HCT116 (cell line): ENCODE results near the gene SLC25A42. TPM values are rescaled to one million over a fixed set of nuclear protein-coding genes. Genes with fewer than 3 reads are reported as not detected.

ENCODE experiments used
- ATAC-seq: fragments of 200-7000 bp; cut with Tn5 transposase; 2 replicates; pipeline ENCODE4 v1.9.1; 2020; ENCODE audit warnings: mild to moderate bottlenecking, moderate library complexity
- BruUV-seq: library from RNA; stranded (reverse); fragments of 400-500 nt; replicated peaks from 2 replicates; lab custom pipeline; 2021; lab: Mats Ljungman, UMichigan
- CTCF ChIA-PET: fragments of 300-600 bp; sonication (Branson Sonifier 250); formaldehyde crosslinking; loops from one replicate; lab custom pipeline; 2021; ENCODE audit warnings: antibody characterized with exemption; lab: Charles Lee
- POLR2A ChIA-PET: fragments of 300-600, 350-600 bp; sonication (Branson Sonifier 250); formaldehyde crosslinking; loops from one replicate; lab custom pipeline; 2021; ENCODE audit warnings: antibody characterized with exemption; lab: Charles Lee
- RAD21 ChIA-PET, 2 experiments: fragments of 300-600 bp; sonication (Branson Sonifier 250); formaldehyde crosslinking; loops; one replicate each; lab custom pipeline; 2023; ENCODE audit warnings: low total read pairs in 2 of 2; ENCODE audit not compliant: uncharacterized antibody in 2 of 2, unreplicated experiment in 2 of 2, low non-redundant PET in 1 of 2; lab: Charles Lee
- DNase-seq: peaks from one replicate; pipeline ENCODE4 v3.0.0-alpha.2; 2010; ENCODE audit warnings: low read depth, low spot score
- H2AFZ ChIP-seq: fragments of 200-600 bp; shearing (Covaris generic), sonication (generic); 2 replicates; pipeline ENCODE4 v1.6.1; 2017; ENCODE audit warnings: low read depth, mixed run types, mixed read lengths, antibody characterized with exemption, low read length; ENCODE audit not compliant: poor library complexity, severe bottlenecking
- H3K27ac ChIP-seq: 2 replicates; pipeline ENCODE4 v1.5.1; 2012; ENCODE audit warnings: low read depth, low read length
- H3K27me3 ChIP-seq: fragments of 200-600 bp; sonication (generic); 2 replicates; pipeline ENCODE4 v1.6.1; 2016; ENCODE audit warnings: mixed run types, low read length, mixed read lengths; ENCODE audit not compliant: insufficient read depth
- H3K36me3 ChIP-seq, 2 experiments: fragments of 200-500 bp in 1 of 2; fragments of 200-600 bp in 1 of 2; sonication (Bioruptor generic) in 1 of 2; sonication (generic) in 1 of 2; 2 replicates each; pipeline versions ENCODE4 v1.5.1 to v1.6.1; 2014 to 2016; ENCODE audit warnings: low read length in 2 of 2, inconsistent platforms in 1 of 2, mixed read lengths in 1 of 2, mixed run types in 1 of 2; ENCODE audit not compliant: insufficient read depth in 2 of 2, control insufficient read depth in 1 of 2
- H3K4me1 ChIP-seq, 2 experiments: fragments of 200-600 bp in 1 of 2; sonication (generic) in 1 of 2; 2 replicates each; pipeline versions ENCODE4 v1.5.1 to v1.6.1; 2012 to 2017; ENCODE audit warnings: low read length in 2 of 2, inconsistent platforms in 1 of 2, mild to moderate bottlenecking in 1 of 2, mixed read lengths in 1 of 2, mixed run types in 1 of 2, moderate library complexity in 1 of 2; ENCODE audit not compliant: insufficient read depth in 2 of 2, control insufficient read depth in 1 of 2
- H3K4me2 ChIP-seq: fragments of 200-600 bp; sonication (generic); 2 replicates; pipeline ENCODE4 v1.6.1; 2017; ENCODE audit warnings: mixed run types, low read length, mixed read lengths
- H3K4me3 ChIP-seq, 2 experiments: fragments of 200-600 bp in 1 of 2; sonication (generic) in 1 of 2; replicated peaks in 1 of 2; 2 replicates each; pipeline ENCODE4 v1.5.1; 2011 to 2016; ENCODE audit warnings: low read length in 2 of 2, control low read depth in 1 of 2, low read depth in 1 of 2, mild to moderate bottlenecking in 1 of 2, mixed read lengths in 1 of 2, mixed run types in 1 of 2
- H3K79me2 ChIP-seq: fragments of 200-600 bp; sonication (generic); 2 replicates; pipeline ENCODE4 v1.6.1; 2017; ENCODE audit warnings: mild to moderate bottlenecking, mixed run types, low read length, moderate library complexity, mixed read lengths; ENCODE audit not compliant: insufficient read depth
- H3K9ac ChIP-seq: fragments of 200-600 bp; sonication (generic); 2 replicates; pipeline ENCODE4 v1.6.1; 2016; ENCODE audit warnings: low read length, mixed read lengths
- H3K9me2 ChIP-seq: fragments of 200-600 bp; sonication (generic), shearing (Covaris generic); 2 replicates; pipeline ENCODE4 v1.6.1; 2017; ENCODE audit warnings: mixed run types, mild to moderate bottlenecking, moderate library complexity; ENCODE audit not compliant: insufficient read depth
- H3K9me3 ChIP-seq, 2 experiments: fragments of 200-500 bp in 1 of 2; fragments of 200-600 bp in 1 of 2; sonication (Bioruptor generic) in 1 of 2; sonication (generic) in 1 of 2; 2 replicates each; pipeline ENCODE4 v1.6.1; 2014 to 2017; ENCODE audit warnings: low read length in 2 of 2, mixed read lengths in 2 of 2, inconsistent platforms in 1 of 2, low read depth in 1 of 2, mild to moderate bottlenecking in 1 of 2, mixed run types in 1 of 2, moderate library complexity in 1 of 2; ENCODE audit not compliant: control insufficient read depth in 1 of 2, insufficient read depth in 1 of 2
- H4K20me1 ChIP-seq: fragments of 200-600 bp; sonication (generic), shearing (Covaris generic); 2 replicates; pipeline ENCODE4 v1.6.1; 2017; ENCODE audit warnings: mixed run types, mild to moderate bottlenecking, moderate library complexity; ENCODE audit not compliant: insufficient read depth
- CBX3 ChIP-seq: IDR thresholded peaks from 2 replicates; pipeline ENCODE4 v1.6.1; 2012; ENCODE audit warnings: low read depth
- CEBPB ChIP-seq: IDR thresholded peaks from 2 replicates; pipeline ENCODE4 v1.6.1; 2012; ENCODE audit warnings: low read depth
- EGR1 ChIP-seq: IDR thresholded peaks from 2 replicates; pipeline ENCODE4 v1.6.1; 2012; ENCODE audit warnings: low read depth
- ELF1 ChIP-seq: IDR thresholded peaks from 2 replicates; pipeline ENCODE4 v1.6.1; 2012; ENCODE audit warnings: low read depth, borderline replicate concordance
- EZH2 ChIP-seq: fragments of 200-600 bp; sonication (generic); IDR thresholded peaks from 2 replicates; pipeline ENCODE4 v1.6.1; 2017; ENCODE audit warnings: antibody characterized with exemption, mixed run types
- FOSL1 ChIP-seq: IDR thresholded peaks from 2 replicates; pipeline ENCODE4 v1.6.1; 2012; ENCODE audit warnings: low read depth
- POLR2A ChIP-seq: IDR thresholded peaks from 2 replicates; pipeline ENCODE4 v1.7.0; 2011; ENCODE audit warnings: borderline replicate concordance; ENCODE audit not compliant: insufficient read depth, insufficient read length; ENCODE audit errors: extremely low read depth
- POLR2AphosphoS5 ChIP-seq: IDR thresholded peaks from 2 replicates; pipeline ENCODE4 v1.6.1; 2011; ENCODE audit warnings: mild to moderate bottlenecking, low read depth, low read length, moderate library complexity
- RAD21 ChIP-seq: IDR thresholded peaks from 2 replicates; pipeline ENCODE4 v1.6.1; 2012; ENCODE audit warnings: low read depth, mild to moderate bottlenecking
- SIN3A ChIP-seq: IDR thresholded peaks from 2 replicates; pipeline ENCODE4 v1.6.1; 2012; ENCODE audit warnings: low read depth
- SP1 ChIP-seq: IDR thresholded peaks from 2 replicates; pipeline ENCODE4 v1.6.1; 2012; ENCODE audit warnings: low read depth
- SRF ChIP-seq: IDR thresholded peaks from 2 replicates; pipeline ENCODE4 v1.6.1; 2012; ENCODE audit warnings: low read depth
- YY1 ChIP-seq: IDR thresholded peaks from 2 replicates; pipeline ENCODE4 v1.6.1; 2011; ENCODE audit warnings: low read length, low read depth, moderate library complexity, mild to moderate bottlenecking; ENCODE audit not compliant: insufficient replicate concordance; ENCODE audit errors: extremely low read depth
- ZFX ChIP-seq: fragments of 450-650 bp; IDR thresholded peaks from 2 replicates; pipeline ENCODE4 v1.6.1; 2017
- ZNF274 ChIP-seq: fragments of 200-500 bp; sonication (Bioruptor generic); IDR thresholded peaks from 2 replicates; pipeline ENCODE4 v1.6.1; 2014; ENCODE audit warnings: mild to moderate bottlenecking, low read depth, low read length, inconsistent platforms
- intact Hi-C: fragments of 100-400 bp; cut with micrococcal nuclease; formaldehyde crosslinking; loops from 2 replicates; pipeline ENCODE4 v1.10.0; 2022
- total RNA-seq: library from RNA; stranded (reverse); gene quantifications from one replicate; pipeline ENCODE4 v1.2.1, GENCODE V29; 2021; ENCODE audit not compliant: unreplicated experiment
- TF ChIP-seq, protein P1 (sequence below), 3 experiments: fragments of 200-600 bp in 1 of 3; sonication (generic) in 1 of 3; IDR thresholded peaks in 2 of 3; conservative IDR thresholded peaks in 1 of 3; 2 replicates each; pipeline ENCODE4 v1.5.1; 2012 to 2017; ENCODE audit warnings: low read depth in 2 of 3, low read length in 2 of 3, antibody characterized with exemption in 1 of 3, borderline replicate concordance in 1 of 3, control low read depth in 1 of 3, mild to moderate bottlenecking in 1 of 3, mixed read lengths in 1 of 3, mixed run types in 1 of 3, moderate library complexity in 1 of 3; ENCODE audit not compliant: insufficient read depth in 1 of 3
- TF ChIP-seq, protein P2 (sequence below): IDR thresholded peaks from 2 replicates; pipeline ENCODE4 v1.6.1; 2012; ENCODE audit warnings: low read depth
- TF ChIP-seq, protein P3 (sequence below): IDR thresholded peaks from 2 replicates; pipeline ENCODE4 v1.6.1; 2011; ENCODE audit warnings: mild to moderate bottlenecking, low read length, moderate library complexity; ENCODE audit not compliant: insufficient replicate concordance; ENCODE audit errors: extremely low read depth
- TF ChIP-seq, protein P4 (sequence below): IDR thresholded peaks from 2 replicates; pipeline ENCODE4 v1.6.1; 2012

SLC25A42 gene
- total RNA-seq, 1 experiment from 2014 or later = 10.2 TPM

DNA sequence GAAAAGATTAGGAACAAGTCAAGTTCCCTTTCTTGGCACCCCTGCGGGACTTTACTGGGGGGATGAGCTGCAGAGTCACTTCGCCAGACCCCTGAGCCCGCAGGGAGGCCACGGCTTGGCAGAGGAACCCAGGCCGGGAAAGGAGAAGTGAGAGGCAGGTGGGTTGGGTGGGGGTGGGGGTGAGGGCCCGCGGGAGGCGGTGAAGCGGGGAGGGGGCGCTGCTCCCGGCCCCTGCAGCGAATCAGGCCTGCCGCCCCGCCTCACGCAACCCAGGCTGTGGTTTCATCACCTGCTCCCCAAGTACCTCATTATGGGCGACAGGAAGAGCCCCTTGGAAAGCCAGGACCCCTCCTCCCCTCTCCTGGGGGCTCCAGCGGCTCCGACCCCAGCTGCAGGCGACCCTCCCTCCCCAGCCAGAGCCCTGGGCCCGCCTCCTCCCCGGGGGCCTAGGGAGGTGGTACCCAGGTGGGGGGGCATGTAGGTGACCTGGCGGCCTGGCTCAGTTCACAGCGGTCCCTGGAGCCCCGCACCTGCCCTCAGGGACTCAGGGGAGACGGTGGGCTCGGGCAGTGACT, 96.8 kb downstream of the SLC25A42 start:
- Histone ChIP-seq H3K27me3 (no peaks in the 10 kb centered on the region), H4K20me1 (no peaks in the 10 kb centered on the region), H3K4me1 (no peaks in the 10 kb centered on the region), H3K79me2 (no peaks in the 10 kb centered on the region), H3K9me2 (no peaks in the 10 kb centered on the region), H3K9ac (no peak overlapping the region), H3K4me2 (no peak overlapping the region), H3K9me3 (no peaks in the 10 kb centered on the region), H3K4me3 (no peak overlapping the region), H3K27ac (no peak overlapping the region), H3K36me3 (no peaks in the 10 kb centered on the region), H2AFZ (no peak overlapping the region)
- DNase-seq = no peak
- RAD21 ChIA-PET = no interaction called here
- BruUV-seq = no TSS peak
- intact Hi-C loops = no loop called here
- no peak for ATAC-seq
- TF ChIP-seq POLR2A = no peak
- TF ChIP-seq FOSL1 = no peak
- TF ChIP-seq SP1 = no peak
- TF ChIP-seq CBX3 = no peak
- no peak for TF ChIP-seq YY1
- no peak for TF ChIP-seq POLR2AphosphoS5
- TF ChIP-seq, protein P1, sequence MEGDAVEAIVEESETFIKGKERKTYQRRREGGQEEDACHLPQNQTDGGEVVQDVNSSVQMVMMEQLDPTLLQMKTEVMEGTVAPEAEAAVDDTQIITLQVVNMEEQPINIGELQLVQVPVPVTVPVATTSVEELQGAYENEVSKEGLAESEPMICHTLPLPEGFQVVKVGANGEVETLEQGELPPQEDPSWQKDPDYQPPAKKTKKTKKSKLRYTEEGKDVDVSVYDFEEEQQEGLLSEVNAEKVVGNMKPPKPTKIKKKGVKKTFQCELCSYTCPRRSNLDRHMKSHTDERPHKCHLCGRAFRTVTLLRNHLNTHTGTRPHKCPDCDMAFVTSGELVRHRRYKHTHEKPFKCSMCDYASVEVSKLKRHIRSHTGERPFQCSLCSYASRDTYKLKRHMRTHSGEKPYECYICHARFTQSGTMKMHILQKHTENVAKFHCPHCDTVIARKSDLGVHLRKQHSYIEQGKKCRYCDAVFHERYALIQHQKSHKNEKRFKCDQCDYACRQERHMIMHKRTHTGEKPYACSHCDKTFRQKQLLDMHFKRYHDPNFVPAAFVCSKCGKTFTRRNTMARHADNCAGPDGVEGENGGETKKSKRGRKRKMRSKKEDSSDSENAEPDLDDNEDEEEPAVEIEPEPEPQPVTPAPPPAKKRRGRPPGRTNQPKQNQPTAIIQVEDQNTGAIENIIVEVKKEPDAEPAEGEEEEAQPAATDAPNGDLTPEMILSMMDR (IDR thresholded peaks at IDR 0.05 in 2 of 3, conservative IDR thresholded peaks at IDR 0.05 in 1 of 3; ENCODE audit: borderline replicate concordance in 1 of 3, insufficient read depth in 1 of 3, low read depth in 2 of 3, low read length in 2 of 3) = no peak
- no peak for TF ChIP-seq ELF1
- TF ChIP-seq, protein P2, sequence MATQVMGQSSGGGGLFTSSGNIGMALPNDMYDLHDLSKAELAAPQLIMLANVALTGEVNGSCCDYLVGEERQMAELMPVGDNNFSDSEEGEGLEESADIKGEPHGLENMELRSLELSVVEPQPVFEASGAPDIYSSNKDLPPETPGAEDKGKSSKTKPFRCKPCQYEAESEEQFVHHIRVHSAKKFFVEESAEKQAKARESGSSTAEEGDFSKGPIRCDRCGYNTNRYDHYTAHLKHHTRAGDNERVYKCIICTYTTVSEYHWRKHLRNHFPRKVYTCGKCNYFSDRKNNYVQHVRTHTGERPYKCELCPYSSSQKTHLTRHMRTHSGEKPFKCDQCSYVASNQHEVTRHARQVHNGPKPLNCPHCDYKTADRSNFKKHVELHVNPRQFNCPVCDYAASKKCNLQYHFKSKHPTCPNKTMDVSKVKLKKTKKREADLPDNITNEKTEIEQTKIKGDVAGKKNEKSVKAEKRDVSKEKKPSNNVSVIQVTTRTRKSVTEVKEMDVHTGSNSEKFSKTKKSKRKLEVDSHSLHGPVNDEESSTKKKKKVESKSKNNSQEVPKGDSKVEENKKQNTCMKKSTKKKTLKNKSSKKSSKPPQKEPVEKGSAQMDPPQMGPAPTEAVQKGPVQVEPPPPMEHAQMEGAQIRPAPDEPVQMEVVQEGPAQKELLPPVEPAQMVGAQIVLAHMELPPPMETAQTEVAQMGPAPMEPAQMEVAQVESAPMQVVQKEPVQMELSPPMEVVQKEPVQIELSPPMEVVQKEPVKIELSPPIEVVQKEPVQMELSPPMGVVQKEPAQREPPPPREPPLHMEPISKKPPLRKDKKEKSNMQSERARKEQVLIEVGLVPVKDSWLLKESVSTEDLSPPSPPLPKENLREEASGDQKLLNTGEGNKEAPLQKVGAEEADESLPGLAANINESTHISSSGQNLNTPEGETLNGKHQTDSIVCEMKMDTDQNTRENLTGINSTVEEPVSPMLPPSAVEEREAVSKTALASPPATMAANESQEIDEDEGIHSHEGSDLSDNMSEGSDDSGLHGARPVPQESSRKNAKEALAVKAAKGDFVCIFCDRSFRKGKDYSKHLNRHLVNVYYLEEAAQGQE = no peak
- no peak for TF ChIP-seq CEBPB
- TF ChIP-seq SRF = no peak
- TF ChIP-seq RAD21 = no peak
- TF ChIP-seq, protein P3, sequence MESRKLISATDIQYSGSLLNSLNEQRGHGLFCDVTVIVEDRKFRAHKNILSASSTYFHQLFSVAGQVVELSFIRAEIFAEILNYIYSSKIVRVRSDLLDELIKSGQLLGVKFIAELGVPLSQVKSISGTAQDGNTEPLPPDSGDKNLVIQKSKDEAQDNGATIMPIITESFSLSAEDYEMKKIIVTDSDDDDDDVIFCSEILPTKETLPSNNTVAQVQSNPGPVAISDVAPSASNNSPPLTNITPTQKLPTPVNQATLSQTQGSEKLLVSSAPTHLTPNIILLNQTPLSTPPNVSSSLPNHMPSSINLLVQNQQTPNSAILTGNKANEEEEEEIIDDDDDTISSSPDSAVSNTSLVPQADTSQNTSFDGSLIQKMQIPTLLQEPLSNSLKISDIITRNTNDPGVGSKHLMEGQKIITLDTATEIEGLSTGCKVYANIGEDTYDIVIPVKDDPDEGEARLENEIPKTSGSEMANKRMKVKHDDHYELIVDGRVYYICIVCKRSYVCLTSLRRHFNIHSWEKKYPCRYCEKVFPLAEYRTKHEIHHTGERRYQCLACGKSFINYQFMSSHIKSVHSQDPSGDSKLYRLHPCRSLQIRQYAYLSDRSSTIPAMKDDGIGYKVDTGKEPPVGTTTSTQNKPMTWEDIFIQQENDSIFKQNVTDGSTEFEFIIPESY = no peak
- no peak for TF ChIP-seq SIN3A
- TF ChIP-seq ZFX = no peak
- TF ChIP-seq EGR1 = no peak
- TF ChIP-seq EZH2 = no peak
- TF ChIP-seq, protein P4, sequence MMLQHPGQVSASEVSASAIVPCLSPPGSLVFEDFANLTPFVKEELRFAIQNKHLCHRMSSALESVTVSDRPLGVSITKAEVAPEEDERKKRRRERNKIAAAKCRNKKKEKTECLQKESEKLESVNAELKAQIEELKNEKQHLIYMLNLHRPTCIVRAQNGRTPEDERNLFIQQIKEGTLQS = no peak
- no peak for TF ChIP-seq ZNF274
- CTCF ChIA-PET = no interaction called here
- POLR2A ChIA-PET = no interaction called here
